ENCODE data around the gene ZNF638.

The ZNF638 gene

DNA sequence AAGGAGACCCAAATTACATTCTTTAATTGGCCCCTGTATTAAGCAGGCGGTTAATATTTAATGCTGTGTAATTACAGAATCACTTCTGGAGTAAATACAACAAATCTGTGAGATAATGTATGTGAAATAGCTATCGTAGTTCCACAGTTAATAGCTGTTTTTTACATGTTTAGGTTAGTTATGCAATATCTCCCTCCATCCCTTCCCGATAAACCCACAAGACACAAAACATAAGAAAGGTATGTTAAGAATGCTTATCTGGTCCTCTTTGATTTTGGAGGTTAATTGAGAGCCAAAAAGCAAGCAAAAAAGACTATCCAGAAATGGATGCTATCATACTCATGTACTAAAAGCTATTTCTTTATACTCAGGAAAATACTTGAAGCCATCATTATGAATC lies 49.1 kb downstream of the ZNF638 start:
- no peak overlapping the region for H3K4me3 ChIP-seq (ENCODE audit: insufficient read depth, low read length, poor library complexity, severe bottlenecking)
- H2AFZ ChIP-seq (ENCODE audit: low read depth, low read length, severe bottlenecking): no peak overlapping the region
- no peaks in the 10 kb centered on the region; the same call in 1 of the 2 replicates for H4K20me1 ChIP-seq (ENCODE audit: low read depth, low read length)
- TF ChIP-seq, protein P1, sequence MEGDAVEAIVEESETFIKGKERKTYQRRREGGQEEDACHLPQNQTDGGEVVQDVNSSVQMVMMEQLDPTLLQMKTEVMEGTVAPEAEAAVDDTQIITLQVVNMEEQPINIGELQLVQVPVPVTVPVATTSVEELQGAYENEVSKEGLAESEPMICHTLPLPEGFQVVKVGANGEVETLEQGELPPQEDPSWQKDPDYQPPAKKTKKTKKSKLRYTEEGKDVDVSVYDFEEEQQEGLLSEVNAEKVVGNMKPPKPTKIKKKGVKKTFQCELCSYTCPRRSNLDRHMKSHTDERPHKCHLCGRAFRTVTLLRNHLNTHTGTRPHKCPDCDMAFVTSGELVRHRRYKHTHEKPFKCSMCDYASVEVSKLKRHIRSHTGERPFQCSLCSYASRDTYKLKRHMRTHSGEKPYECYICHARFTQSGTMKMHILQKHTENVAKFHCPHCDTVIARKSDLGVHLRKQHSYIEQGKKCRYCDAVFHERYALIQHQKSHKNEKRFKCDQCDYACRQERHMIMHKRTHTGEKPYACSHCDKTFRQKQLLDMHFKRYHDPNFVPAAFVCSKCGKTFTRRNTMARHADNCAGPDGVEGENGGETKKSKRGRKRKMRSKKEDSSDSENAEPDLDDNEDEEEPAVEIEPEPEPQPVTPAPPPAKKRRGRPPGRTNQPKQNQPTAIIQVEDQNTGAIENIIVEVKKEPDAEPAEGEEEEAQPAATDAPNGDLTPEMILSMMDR (IDR thresholded peaks at IDR 0.05; ENCODE audit: insufficient read depth, low read length, poor library complexity, severe bottlenecking): no peak
- TF ChIP-seq EZH2phosphoT487 (conservative IDR thresholded peaks at IDR 0.05; ENCODE audit: low read length): no peak
- peaks cover 59% of the 10 kb centered on the region; the same call in 1 of the 2 replicates for H3K36me3 ChIP-seq (ENCODE audit: low read length)
- H3K27me3 ChIP-seq (ENCODE audit: low read length): no peaks in the 10 kb centered on the region
- no peaks in the 10 kb centered on the region for H3K9me2 ChIP-seq (replicated peaks; ENCODE audit: insufficient read depth, low read length)
- H3K79me2 ChIP-seq (ENCODE audit: insufficient read depth, low read length): no peaks in the 10 kb centered on the region; the same call in 1 of the 2 replicates
- no peaks in the 10 kb centered on the region; the same call in 1 of the 2 replicates for H3F3A ChIP-seq (ENCODE audit: insufficient read depth)
- H3K4me2 ChIP-seq (ENCODE audit: low read depth, low read length, poor library complexity, severe bottlenecking): no peak overlapping the region
- H3K27ac ChIP-seq (ENCODE audit: low read depth, low read length): no peak overlapping the region
- no peak overlapping the region for H3K9ac ChIP-seq (ENCODE audit: low read length)
- no peaks in the 10 kb centered on the region for H3K9me3 ChIP-seq (ENCODE audit: insufficient read depth, low read length)

DNA sequence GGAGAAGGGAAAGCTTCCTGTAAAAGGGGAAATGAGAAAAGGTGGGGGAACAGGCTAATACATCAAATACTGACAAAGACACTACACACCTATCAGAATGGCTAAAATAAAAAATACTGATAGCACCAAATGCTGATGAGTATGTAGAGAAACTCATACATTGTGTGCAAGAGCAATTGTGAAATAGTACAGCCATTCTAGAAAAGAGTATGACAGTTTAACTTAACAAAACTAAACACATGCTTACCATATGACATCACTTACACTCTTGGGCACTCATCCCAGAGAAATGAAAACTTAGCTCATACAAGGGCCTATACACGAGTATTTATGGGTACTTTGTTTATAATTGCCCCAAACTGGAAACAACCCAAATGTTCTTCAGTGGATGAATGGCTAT lies 53.4 kb downstream of the ZNF638 start:
- TF ChIP-seq, protein P1 (IDR thresholded peaks at IDR 0.05; ENCODE audit: insufficient read depth, low read length, poor library complexity, severe bottlenecking): no peak
- TF ChIP-seq EZH2phosphoT487 (conservative IDR thresholded peaks at IDR 0.05; ENCODE audit: low read length): no peak
- H3K79me2 ChIP-seq (ENCODE audit: insufficient read depth, low read length): no peaks in the 10 kb centered on the region

DNA sequence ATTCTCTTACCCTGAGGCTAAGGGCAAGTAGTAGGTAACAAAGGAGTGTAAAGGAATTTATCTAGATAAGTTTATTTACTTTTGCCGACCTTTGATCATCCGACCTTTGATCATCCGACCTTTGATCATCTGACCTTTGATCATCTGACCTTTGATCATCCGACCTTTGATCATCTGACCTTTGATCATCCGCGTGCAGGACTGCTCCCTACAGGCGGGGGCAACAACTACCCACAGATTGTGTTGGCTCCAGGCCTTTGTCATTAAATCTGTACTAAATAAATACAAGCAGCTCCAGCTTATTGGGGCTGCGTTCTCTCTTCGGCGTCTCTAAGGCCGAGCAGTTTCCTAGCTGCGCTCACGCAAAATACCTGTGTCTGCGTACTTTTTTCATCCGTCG lies 56.6 kb downstream of the ZNF638 start:
- Histone ChIP-seq H3K9me2 (replicated peaks; ENCODE audit: insufficient read depth, low read length) (no peaks in the 10 kb centered on the region), H3F3A (ENCODE audit: insufficient read depth) (no peaks in the 10 kb centered on the region), H4K20me1 (ENCODE audit: low read depth, low read length) (no peaks in the 10 kb centered on the region; the same call in 1 of the 2 replicates), H3K27ac (ENCODE audit: low read depth, low read length) (no peak overlapping the region), H3K9me3 (ENCODE audit: insufficient read depth, low read length) (no peaks in the 10 kb centered on the region), H3K4me3 (ENCODE audit: insufficient read depth, low read length, poor library complexity, severe bottlenecking) (no peak overlapping the region), H2AFZ (ENCODE audit: low read depth, low read length, severe bottlenecking) (no peak overlapping the region), H3K79me2 (ENCODE audit: insufficient read depth, low read length) (no peaks in the 10 kb centered on the region), H3K36me3 (ENCODE audit: low read length) (peaks cover 39% of the 10 kb centered on the region), H3K4me2 (ENCODE audit: low read depth, low read length, poor library complexity, severe bottlenecking) (no peak overlapping the region), H3K27me3 (ENCODE audit: low read length) (no peaks in the 10 kb centered on the region), H3K9ac (ENCODE audit: low read length) (no peak overlapping the region)
- TF ChIP-seq, protein P1 (IDR thresholded peaks at IDR 0.05; ENCODE audit: insufficient read depth, low read length, poor library complexity, severe bottlenecking): no peak
- no peak for TF ChIP-seq EZH2phosphoT487 (conservative IDR thresholded peaks at IDR 0.05; ENCODE audit: low read length)

More for the DNA sequence above, 53.4 kb downstream of the ZNF638 start:
- H3K4me3 ChIP-seq (ENCODE audit: insufficient read depth, low read length, poor library complexity, severe bottlenecking): no peak overlapping the region
- H3K9ac ChIP-seq (ENCODE audit: low read length): no peak overlapping the region
- H3K9me2 ChIP-seq (replicated peaks; ENCODE audit: insufficient read depth, low read length): no peaks in the 10 kb centered on the region
- H3K36me3 ChIP-seq (ENCODE audit: low read length): peaks cover 62% of the 10 kb centered on the region
- no peaks in the 10 kb centered on the region; the same call in 1 of the 2 replicates for H3F3A ChIP-seq (ENCODE audit: insufficient read depth)
- no peak overlapping the region for H3K27ac ChIP-seq (ENCODE audit: low read depth, low read length)
- H3K4me2 ChIP-seq (ENCODE audit: low read depth, low read length, poor library complexity, severe bottlenecking): no peak overlapping the region
- H3K27me3 ChIP-seq (ENCODE audit: low read length): no peaks in the 10 kb centered on the region
- H3K9me3 ChIP-seq (ENCODE audit: insufficient read depth, low read length): no peaks in the 10 kb centered on the region
- H2AFZ ChIP-seq (ENCODE audit: low read depth, low read length, severe bottlenecking): no peak overlapping the region
- H4K20me1 ChIP-seq (ENCODE audit: low read depth, low read length): no peaks in the 10 kb centered on the region; the same call in 1 of the 2 replicates
